SK-N-SH (cell line): ENCODE measurements around the gene TNFSF13. TPM values are rescaled to one million over a fixed set of nuclear protein-coding genes. Genes with fewer than 3 reads are reported as not detected.

Source experiments
- CTCF ChIA-PET: fragments of 300-600, 350-600 bp; formaldehyde crosslinking; extraction: SDS; loops from one replicate; lab custom pipeline; 2021; lab: Yijun Ruan, JAX
- POLR2A ChIA-PET: fragments of 350-600 bp; sonication (Branson Sonifier 250); formaldehyde crosslinking; extraction: SDS; loops from one replicate; lab custom pipeline; 2020; ENCODE audit warnings: antibody characterized with exemption, inconsistent platforms; lab: Yijun Ruan, JAX
- DNase-seq: peaks from one replicate; pipeline ENCODE4 v3.0.0; 2012
- H2AFZ ChIP-seq: fragments of 200-600 bp; sonication (generic); 2 replicates; pipeline ENCODE4 v1.8.1; 2016; ENCODE audit warnings: antibody characterized with exemption, mild to moderate bottlenecking, low read depth
- H3F3A ChIP-seq: fragments of 200-600 bp; sonication (generic); replicated peaks from 2 replicates; pipeline ENCODE3; 2016; ENCODE audit warnings: antibody characterized with exemption, mild to moderate bottlenecking; ENCODE audit not compliant: insufficient read depth
- H3K27ac ChIP-seq, 2 experiments: fragments of 200-500 bp in 1 of 2; fragments of 200-600 bp in 1 of 2; sonication (Bioruptor generic) in 1 of 2; sonication (generic), shearing (Covaris generic) in 1 of 2; 2 replicates each; pipeline versions ENCODE4 v1.5.1 to v1.6.1; 2014 to 2016; ENCODE audit warnings: low read depth in 2 of 2, inconsistent platforms in 1 of 2, low read length in 1 of 2, mild to moderate bottlenecking in 1 of 2, mixed read lengths in 1 of 2
- H3K27me3 ChIP-seq: fragments of 200-600 bp; sonication (generic), shearing (Covaris generic); 2 replicates; pipeline ENCODE4 v1.6.1; 2016; ENCODE audit warnings: mixed run types; ENCODE audit not compliant: insufficient read depth
- H3K36me3 ChIP-seq, 2 experiments: fragments of 200-500 bp in 1 of 2; fragments of 200-600 bp in 1 of 2; sonication (Bioruptor generic) in 1 of 2; sonication (generic) in 1 of 2; replicated peaks in 1 of 2; 2 replicates each; pipeline versions ENCODE3 to v1.5.1; 2014 to 2016; ENCODE audit warnings: low read length in 1 of 2, mild to moderate bottlenecking in 1 of 2; ENCODE audit not compliant: insufficient read depth in 2 of 2, control insufficient read depth in 1 of 2
- H3K4me1 ChIP-seq, 2 experiments: fragments of 200-500 bp in 1 of 2; fragments of 200-600 bp in 1 of 2; sonication (Bioruptor generic) in 1 of 2; sonication (generic), shearing (Covaris generic) in 1 of 2; 2 replicates each; pipeline versions ENCODE4 v1.5.1 to v1.6.1; 2014 to 2016; ENCODE audit warnings: low read depth in 1 of 2, low read length in 1 of 2, mixed run types in 1 of 2; ENCODE audit not compliant: insufficient read depth in 2 of 2, control insufficient read depth in 1 of 2
- H3K4me2 ChIP-seq: fragments of 200-600 bp; sonication (generic), shearing (Covaris generic); 2 replicates; pipeline ENCODE4 v1.6.1; 2017; ENCODE audit warnings: mixed run types
- H3K4me3 ChIP-seq, 2 experiments: fragments of 200-500 bp in 1 of 2; fragments of 200-600 bp in 1 of 2; sonication (Bioruptor generic) in 1 of 2; sonication (generic), shearing (Covaris generic) in 1 of 2; 2 replicates each; pipeline versions ENCODE4 v1.5.1 to v1.8.1; 2014 to 2016; ENCODE audit warnings: low read depth in 2 of 2, inconsistent platforms in 1 of 2, low read length in 1 of 2, mild to moderate bottlenecking in 1 of 2, mixed read lengths in 1 of 2, moderate library complexity in 1 of 2
- H3K79me2 ChIP-seq: fragments of 200-600 bp; sonication (generic); 2 replicates; pipeline ENCODE4 v1.8.1; 2017; ENCODE audit warnings: mild to moderate bottlenecking; ENCODE audit not compliant: insufficient read depth
- H3K9ac ChIP-seq: fragments of 200-600 bp; sonication (generic); 2 replicates; pipeline ENCODE4 v1.6.1; 2017; ENCODE audit warnings: mixed run types
- H3K9me2 ChIP-seq: fragments of 200-600 bp; sonication (generic); 2 replicates; pipeline ENCODE4 v1.6.1; 2017; ENCODE audit warnings: mixed run types
- H3K9me3 ChIP-seq: fragments of 200-600 bp; sonication (generic); 2 replicates; pipeline ENCODE4 v1.6.1; 2017; ENCODE audit warnings: mixed run types, mild to moderate bottlenecking, moderate library complexity
- H4K20me1 ChIP-seq: fragments of 200-600 bp; sonication (generic); 2 replicates; pipeline ENCODE4 v1.6.1; 2017; ENCODE audit warnings: mild to moderate bottlenecking, mixed run types; ENCODE audit not compliant: insufficient read depth
- CHD2 ChIP-seq: fragments of 150-350 bp; IDR thresholded peaks from 2 replicates; pipeline ENCODE4 v1.6.1; 2018; ENCODE audit warnings: low read length; ENCODE audit not compliant: partially characterized antibody
- ELF1 ChIP-seq: IDR thresholded peaks from 2 replicates; pipeline ENCODE4 v1.4.0; 2012
- EP300 ChIP-seq, 2 experiments: IDR thresholded peaks; 2 replicates each; pipeline versions ENCODE4 v1.4.0 to v1.6.1; 2012; ENCODE audit warnings: borderline replicate concordance in 1 of 2, low read depth in 1 of 2, low read length in 1 of 2
- EZH2phosphoT487 ChIP-seq: fragments of 200-600 bp; sonication (generic); IDR thresholded peaks from 2 replicates; pipeline ENCODE4 v1.6.1; 2017; ENCODE audit warnings: low read depth, mixed run types, mild to moderate bottlenecking, antibody characterized with exemption, moderate library complexity, borderline replicate concordance
- JUND ChIP-seq: IDR thresholded peaks from 2 replicates; pipeline ENCODE4 v1.4.0; 2012
- MXI1 ChIP-seq: IDR thresholded peaks from 2 replicates; pipeline ENCODE4 v1.6.1; 2012; ENCODE audit warnings: mild to moderate bottlenecking, low read depth, low read length, improper control_type of control experiment
- NFIC ChIP-seq: IDR thresholded peaks from 2 replicates; pipeline ENCODE4 v1.4.0; 2012; ENCODE audit warnings: borderline replicate concordance
- RAD21 ChIP-seq: IDR thresholded peaks from 2 replicates; pipeline ENCODE4 v1.6.1; 2012; ENCODE audit warnings: mild to moderate bottlenecking, low read length
- SIN3A ChIP-seq: IDR thresholded peaks from 2 replicates; pipeline ENCODE4 v1.6.1; 2012; ENCODE audit warnings: low read depth, mild to moderate bottlenecking, low read length, moderate library complexity, borderline replicate concordance
- SMC3 ChIP-seq: IDR thresholded peaks from 2 replicates; pipeline ENCODE4 v1.6.1; 2012; ENCODE audit warnings: low read depth, low read length, improper control_type of control experiment
- WGBS: methylation state at CpG from one replicate; pipeline ENCODE4 v1.1.6; 2017; ENCODE audit warnings: low lambda C conversion rate; 5-methylcytosine and 5-hydroxymethylcytosine counted together
- polyA plus RNA-seq, 3 experiments: library from polyadenylated mRNA; depleted of rRNA; stranded (reverse); fragments of >200 nt; gene quantifications; 2 replicates each; pipeline ENCODE4 v1.2.3, GENCODE V29; 2012
- TF ChIP-seq, protein P1 (sequence below): IDR thresholded peaks from 2 replicates; pipeline ENCODE4 v1.4.0; 2012; ENCODE audit warnings: low read depth, borderline replicate concordance
- TF ChIP-seq, protein P2 (sequence below): fragments of 150-350 bp; IDR thresholded peaks from 2 replicates; pipeline ENCODE4 v1.6.1; 2017; ENCODE audit warnings: antibody characterized with exemption, low read length, low read depth, borderline replicate concordance
- TF ChIP-seq, protein P3 (sequence below): IDR thresholded peaks from 2 replicates; pipeline ENCODE4; 2012
- TF ChIP-seq, protein P4 (sequence below): IDR thresholded peaks from 2 replicates; pipeline ENCODE4 v1.4.0; 2012; ENCODE audit warnings: low read depth, borderline replicate concordance
- TF ChIP-seq, protein P5 (sequence below): fragments of 150-350 bp; IDR thresholded peaks from 2 replicates; pipeline ENCODE4 v1.6.1; 2016; ENCODE audit warnings: mild to moderate bottlenecking, low read depth, low read length

Gene TNFSF13
- polyA plus RNA-seq, 1 of the 3 experiments (the other 2 are of a cell fraction): 2.1 TPM

DNA sequence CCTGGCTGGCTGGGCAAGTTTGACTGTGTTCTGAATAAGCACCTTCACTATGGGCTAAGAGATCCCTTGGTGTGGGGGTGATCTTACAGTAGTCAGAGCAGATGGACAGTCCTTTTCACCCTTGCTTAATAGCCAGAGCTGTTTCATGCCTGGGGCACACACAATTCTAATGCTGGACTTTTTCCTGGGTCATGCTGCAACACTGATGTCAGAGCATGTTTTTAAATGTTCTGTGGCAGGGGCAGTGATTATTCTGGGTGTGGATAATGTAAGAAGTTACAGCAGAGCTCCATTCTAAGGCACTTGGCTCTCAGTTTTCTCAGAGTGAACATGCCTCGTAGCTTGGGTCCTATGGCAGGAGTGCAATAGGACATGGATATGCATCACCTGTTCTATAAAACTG lies 16.9 kb downstream of the TNFSF13 start:
- TF ChIP-seq, protein P1, sequence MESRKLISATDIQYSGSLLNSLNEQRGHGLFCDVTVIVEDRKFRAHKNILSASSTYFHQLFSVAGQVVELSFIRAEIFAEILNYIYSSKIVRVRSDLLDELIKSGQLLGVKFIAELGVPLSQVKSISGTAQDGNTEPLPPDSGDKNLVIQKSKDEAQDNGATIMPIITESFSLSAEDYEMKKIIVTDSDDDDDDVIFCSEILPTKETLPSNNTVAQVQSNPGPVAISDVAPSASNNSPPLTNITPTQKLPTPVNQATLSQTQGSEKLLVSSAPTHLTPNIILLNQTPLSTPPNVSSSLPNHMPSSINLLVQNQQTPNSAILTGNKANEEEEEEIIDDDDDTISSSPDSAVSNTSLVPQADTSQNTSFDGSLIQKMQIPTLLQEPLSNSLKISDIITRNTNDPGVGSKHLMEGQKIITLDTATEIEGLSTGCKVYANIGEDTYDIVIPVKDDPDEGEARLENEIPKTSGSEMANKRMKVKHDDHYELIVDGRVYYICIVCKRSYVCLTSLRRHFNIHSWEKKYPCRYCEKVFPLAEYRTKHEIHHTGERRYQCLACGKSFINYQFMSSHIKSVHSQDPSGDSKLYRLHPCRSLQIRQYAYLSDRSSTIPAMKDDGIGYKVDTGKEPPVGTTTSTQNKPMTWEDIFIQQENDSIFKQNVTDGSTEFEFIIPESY: no peak
- TF ChIP-seq RAD21 (no peak), EZH2phosphoT487 (no peak), JUND (no peak), ELF1 (no peak), EP300 (IDR thresholded peaks at IDR 0.05; ENCODE audit: borderline replicate concordance in 1 of 2, low read depth in 1 of 2, low read length in 1 of 2) (no peak), MXI1 (no peak), NFIC (no peak), SIN3A (no peak; the same call in 1 of the 2 replicates)
- TF ChIP-seq, protein P2, sequence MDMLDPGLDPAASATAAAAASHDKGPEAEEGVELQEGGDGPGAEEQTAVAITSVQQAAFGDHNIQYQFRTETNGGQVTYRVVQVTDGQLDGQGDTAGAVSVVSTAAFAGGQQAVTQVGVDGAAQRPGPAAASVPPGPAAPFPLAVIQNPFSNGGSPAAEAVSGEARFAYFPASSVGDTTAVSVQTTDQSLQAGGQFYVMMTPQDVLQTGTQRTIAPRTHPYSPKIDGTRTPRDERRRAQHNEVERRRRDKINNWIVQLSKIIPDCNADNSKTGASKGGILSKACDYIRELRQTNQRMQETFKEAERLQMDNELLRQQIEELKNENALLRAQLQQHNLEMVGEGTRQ: no peak
- POLR2A ChIA-PET: interaction anchor here (1.4 to 4.3 kb wide), 2 partner anchors 9 to 112 kb away, joined by 4 to 37 read pairs; partner anchors contain the start of genes MPDU1 and TP53
- no peaks in the 10 kb centered on the region for H3K27me3 ChIP-seq
- H3K4me2 ChIP-seq: peak overlapping the region; percentile 96
- peaks cover 68% of the 10 kb centered on the region for H3K79me2 ChIP-seq
- peak overlapping the region; percentile 100; the same call in 1 of the 2 replicates for H3K9ac ChIP-seq
- peaks cover 63 to 67% of the 10 kb centered on the region in 2 experiments for H3K36me3 ChIP-seq
- WGBS: 100% methylated on average over 1 of the region's 1 CpG
- H3K4me3 ChIP-seq: peak overlapping the region; percentile 98 to 100
- DNase-seq: no peak
- H4K20me1 ChIP-seq: peaks cover 61% of the 10 kb centered on the region
- no peaks in the 10 kb centered on the region for H3K9me3 ChIP-seq
- H2AFZ ChIP-seq: no peak overlapping the region
- peak overlapping the region; percentile 43 to 92; a peak in 3 of 4 replicates for H3K27ac ChIP-seq
- H3K9me2 ChIP-seq: no peaks in the 10 kb centered on the region
- CTCF ChIA-PET: interaction anchor here (0.9 to 1.7 kb wide), 2 partner anchors 14 to 112 kb away, joined by 3 to 8 read pairs; partner anchors contain the start of gene SENP3
- peaks cover 71% of the 10 kb centered on the region for H3F3A ChIP-seq
- H3K4me1 ChIP-seq: peaks cover 22 to 39% of the 10 kb centered on the region in 2 experiments

DNA sequence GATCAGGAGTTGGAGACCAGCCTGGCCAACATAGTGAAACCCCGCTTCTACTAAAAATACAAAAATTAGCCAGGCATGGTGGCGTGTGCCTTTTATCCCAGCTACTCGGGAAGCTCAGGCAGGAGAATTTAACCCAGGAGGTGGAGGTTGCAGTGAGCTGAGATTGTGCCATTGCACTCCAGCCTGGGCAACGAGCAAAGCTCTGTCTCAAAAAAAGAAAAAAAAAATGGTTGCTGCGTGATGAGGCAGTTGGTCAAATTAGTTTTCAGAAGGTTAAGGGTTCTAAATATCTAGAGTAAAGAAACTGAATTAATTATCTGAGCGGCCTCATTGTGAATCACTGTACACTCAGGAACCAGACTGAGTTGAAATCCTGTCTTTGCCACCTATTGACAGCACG lies 17.4 kb downstream of the TNFSF13 start:
- no peak overlapping the region for H2AFZ ChIP-seq
- peaks cover 61% of the 10 kb centered on the region for H4K20me1 ChIP-seq
- H3K9me3 ChIP-seq: no peaks in the 10 kb centered on the region
- H3K27me3 ChIP-seq: no peaks in the 10 kb centered on the region
- 78% methylated on average over 7 of the region's 7 CpGs for WGBS
- peaks cover 22 to 37% of the 10 kb centered on the region in 2 experiments for H3K4me1 ChIP-seq
- ChIA-PET CTCF (interaction anchor here (0.6 to 1.7 kb wide), 3 partner anchors 15 to 271 kb away, joined by 3 to 8 read pairs (median 3); partner anchors contain the start of gene SENP3), POLR2A (interaction anchor here (1.2 to 1.4 kb wide), 2 partner anchors 39 to 111 kb away, joined by 4 to 5 read pairs; partner anchors contain the start of genes FXR2 and TP53)
- no peak for DNase-seq
- no peak for TF ChIP-seq SMC3
- TF ChIP-seq, protein P3, sequence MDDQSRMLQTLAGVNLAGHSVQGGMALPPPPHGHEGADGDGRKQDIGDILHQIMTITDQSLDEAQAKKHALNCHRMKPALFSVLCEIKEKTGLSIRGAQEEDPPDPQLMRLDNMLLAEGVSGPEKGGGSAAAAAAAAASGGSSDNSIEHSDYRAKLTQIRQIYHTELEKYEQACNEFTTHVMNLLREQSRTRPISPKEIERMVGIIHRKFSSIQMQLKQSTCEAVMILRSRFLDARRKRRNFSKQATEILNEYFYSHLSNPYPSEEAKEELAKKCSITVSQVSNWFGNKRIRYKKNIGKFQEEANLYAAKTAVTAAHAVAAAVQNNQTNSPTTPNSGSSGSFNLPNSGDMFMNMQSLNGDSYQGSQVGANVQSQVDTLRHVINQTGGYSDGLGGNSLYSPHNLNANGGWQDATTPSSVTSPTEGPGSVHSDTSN: no peak
- TF ChIP-seq, protein P2: no peak
- TF ChIP-seq ELF1: no peak
- TF ChIP-seq, protein P4, sequence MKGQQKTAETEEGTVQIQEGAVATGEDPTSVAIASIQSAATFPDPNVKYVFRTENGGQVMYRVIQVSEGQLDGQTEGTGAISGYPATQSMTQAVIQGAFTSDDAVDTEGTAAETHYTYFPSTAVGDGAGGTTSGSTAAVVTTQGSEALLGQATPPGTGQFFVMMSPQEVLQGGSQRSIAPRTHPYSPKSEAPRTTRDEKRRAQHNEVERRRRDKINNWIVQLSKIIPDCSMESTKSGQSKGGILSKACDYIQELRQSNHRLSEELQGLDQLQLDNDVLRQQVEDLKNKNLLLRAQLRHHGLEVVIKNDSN: no peak
- TF ChIP-seq, protein P5, sequence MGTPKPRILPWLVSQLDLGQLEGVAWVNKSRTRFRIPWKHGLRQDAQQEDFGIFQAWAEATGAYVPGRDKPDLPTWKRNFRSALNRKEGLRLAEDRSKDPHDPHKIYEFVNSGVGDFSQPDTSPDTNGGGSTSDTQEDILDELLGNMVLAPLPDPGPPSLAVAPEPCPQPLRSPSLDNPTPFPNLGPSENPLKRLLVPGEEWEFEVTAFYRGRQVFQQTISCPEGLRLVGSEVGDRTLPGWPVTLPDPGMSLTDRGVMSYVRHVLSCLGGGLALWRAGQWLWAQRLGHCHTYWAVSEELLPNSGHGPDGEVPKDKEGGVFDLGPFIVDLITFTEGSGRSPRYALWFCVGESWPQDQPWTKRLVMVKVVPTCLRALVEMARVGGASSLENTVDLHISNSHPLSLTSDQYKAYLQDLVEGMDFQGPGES: no peak
- TF ChIP-seq CHD2: no peak
- TF ChIP-seq EP300 (IDR thresholded peaks at IDR 0.05; ENCODE audit: borderline replicate concordance in 1 of 2, low read depth in 1 of 2, low read length in 1 of 2): no peak
- peak overlapping the region; percentile 96 for H3K4me2 ChIP-seq
- no peaks in the 10 kb centered on the region for H3K9me2 ChIP-seq
- peaks cover 66% of the 10 kb centered on the region for H3F3A ChIP-seq
- H3K9ac ChIP-seq: peak overlapping the region; percentile 100; the same call in 1 of the 2 replicates
- H3K27ac ChIP-seq: peak overlapping the region in 1 of 2 experiments; percentile 92; a peak in 2 of 4 replicates
- H3K79me2 ChIP-seq: peaks cover 69% of the 10 kb centered on the region
- peaks cover 59 to 65% of the 10 kb centered on the region in 2 experiments for H3K36me3 ChIP-seq
- H3K4me3 ChIP-seq: no peak overlapping the region
